ENCODE results near the gene THOC2.
A peak's percentile ranks its signal among the peaks of the same experiment; 100 is the strongest.
"Not testable (repeated sequence)": the region's sequence is repeated elsewhere in the genome, so short reads cannot be mapped to it uniquely, and the experiment has no call there.

Gene THOC2

GRCh38 chrX:123665197-123665596 is 67.7 kb downstream of the THOC2 start:
- DNase-seq = no peak

GRCh38 chrX:123664467-123665167 is 68.2 kb downstream of the THOC2 start:
- not testable (repeated sequence) for DNase-seq

- not testable (repeated sequence) for DNase-seq
These were observed 69.1 kb downstream of the THOC2 start for GRCh38 chrX:123663720-123664119.

- DNase-seq = not testable (repeated sequence)
These were observed 76.3 kb downstream of the THOC2 start for GRCh38 chrX:123656507-123656906.

DNA sequence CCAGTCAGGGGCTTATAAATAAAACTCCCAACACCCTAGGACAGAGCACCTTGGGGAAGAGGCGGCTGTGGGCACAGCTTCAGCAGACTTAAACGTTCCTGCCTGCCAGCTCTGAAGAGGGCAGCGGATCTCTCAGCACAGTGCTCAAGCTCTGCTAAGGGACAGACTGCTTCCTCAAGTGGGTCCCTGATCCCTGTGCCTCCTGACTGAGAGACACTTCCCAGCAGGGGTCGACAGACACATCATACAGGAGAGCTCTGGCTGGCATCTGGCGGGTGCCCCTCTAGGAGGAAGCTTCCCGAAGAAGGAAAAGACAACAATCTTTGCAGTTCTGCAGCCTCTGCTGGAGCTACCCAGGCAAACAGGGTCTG is 84.1 kb downstream of the THOC2 start:
- not testable (repeated sequence) for DNase-seq

DNA sequence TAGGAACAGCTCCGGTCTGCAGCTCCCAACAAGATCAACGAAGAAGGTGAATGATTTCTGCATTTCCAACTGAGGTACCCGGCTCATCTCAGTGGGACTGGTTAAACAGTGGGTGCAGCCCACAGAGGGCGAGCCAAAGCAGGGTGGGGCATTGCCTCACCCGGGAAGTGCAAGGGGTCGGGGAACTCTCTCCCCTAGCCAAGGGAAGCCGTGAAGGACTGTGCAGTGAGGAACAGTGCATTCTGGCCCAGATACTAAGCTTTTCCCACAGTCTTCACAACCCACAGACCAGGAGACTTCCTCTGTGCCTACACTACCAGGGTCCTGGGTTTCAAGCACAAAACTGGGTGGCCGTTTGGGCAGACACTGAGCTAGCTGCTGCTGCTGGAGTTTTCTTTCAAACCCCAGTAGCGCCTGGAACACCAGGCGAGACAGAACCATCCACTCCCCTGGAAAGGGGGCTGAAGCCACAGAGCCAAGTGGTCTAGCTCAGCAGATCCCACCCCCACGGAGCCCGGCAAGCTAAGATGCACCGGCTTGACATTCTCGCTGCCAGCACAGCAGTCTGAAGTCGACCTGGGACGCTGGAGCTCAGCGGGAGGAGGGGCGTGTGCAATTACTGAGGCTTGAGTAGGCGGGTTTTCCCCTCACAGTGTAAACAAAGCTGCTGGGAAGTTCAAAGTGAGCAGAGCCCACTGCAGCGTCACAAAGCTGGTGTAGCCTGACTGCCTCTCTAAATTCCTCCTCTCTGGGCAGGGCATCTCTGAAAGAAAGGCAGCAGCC is 84.6 kb downstream of the THOC2 start:
- peak; percentile 43 for DNase-seq

DNA sequence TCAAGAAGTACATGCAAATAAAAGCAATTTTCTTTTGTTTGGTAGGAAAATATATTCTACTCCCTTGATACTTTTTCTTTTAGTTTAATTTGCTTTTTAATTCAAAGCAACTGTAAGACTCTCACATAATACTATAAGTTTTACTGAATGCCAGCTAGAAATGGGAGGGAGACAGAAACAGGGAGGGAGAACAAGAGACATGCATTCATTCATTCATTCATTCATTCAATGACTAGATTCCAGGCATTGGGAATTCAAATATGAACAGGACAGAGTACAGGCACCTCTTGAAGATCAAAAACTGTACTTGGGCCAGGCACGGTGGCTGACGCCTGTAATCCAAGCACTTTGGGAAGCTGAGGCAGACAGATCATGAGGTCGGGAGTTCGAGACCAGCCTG is 85.6 kb downstream of the THOC2 start:
- no peak for DNase-seq

GRCh38 chrX:123629502-123629901 is 103.3 kb downstream of the THOC2 start:
- no peak for DNase-seq

GRCh38 chrX:123626962-123627361 is 105.9 kb downstream of the THOC2 start:
- DNase-seq = no peak

DNA sequence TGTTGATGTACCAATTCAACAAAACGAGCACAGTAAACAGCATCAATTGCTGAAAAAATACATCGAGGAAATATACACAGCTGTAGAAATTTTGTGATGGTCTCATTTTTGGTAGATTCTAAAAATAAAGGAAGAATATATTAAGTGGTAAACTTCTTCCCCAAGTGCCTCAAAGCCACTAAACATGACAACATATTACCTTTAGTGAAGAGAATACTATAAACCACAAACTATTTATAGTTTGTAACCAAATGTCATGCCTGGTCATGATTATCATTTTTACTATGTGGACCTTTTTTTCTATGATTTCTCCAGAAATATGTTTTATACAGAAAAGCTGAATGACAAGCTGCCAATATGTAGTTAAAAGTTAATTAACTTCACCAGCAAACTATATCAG is 106.9 kb downstream of the THOC2 start:
- DNase-seq = no peak

DNA sequence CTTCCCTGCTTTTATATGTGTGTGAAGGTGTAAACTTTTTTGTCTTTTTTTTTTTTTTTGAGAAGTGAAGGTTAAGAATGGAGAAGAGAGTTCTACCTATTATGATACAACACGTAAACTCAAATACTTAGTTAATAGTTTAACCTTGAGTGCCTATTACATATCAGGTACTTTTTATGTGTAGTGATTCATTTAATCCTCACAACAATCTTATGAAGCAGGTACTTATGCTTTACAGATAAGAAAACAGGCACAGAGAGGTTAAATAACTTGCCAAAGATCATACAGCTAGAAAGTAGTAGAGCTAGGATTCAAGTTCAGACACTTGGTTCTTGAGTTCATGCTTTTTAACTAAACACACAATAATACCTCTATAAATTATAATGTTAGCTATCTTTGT is 107.4 kb downstream of the THOC2 start:
- DNase-seq = no peak

- DNase-seq = no peak
These were observed 115.8 kb downstream of the THOC2 start for GRCh38 chrX:123617007-123617406.

GRCh38 chrX:123610915-123611314 is 121.9 kb downstream of the THOC2 start:
- DNase-seq = no peak

DNA sequence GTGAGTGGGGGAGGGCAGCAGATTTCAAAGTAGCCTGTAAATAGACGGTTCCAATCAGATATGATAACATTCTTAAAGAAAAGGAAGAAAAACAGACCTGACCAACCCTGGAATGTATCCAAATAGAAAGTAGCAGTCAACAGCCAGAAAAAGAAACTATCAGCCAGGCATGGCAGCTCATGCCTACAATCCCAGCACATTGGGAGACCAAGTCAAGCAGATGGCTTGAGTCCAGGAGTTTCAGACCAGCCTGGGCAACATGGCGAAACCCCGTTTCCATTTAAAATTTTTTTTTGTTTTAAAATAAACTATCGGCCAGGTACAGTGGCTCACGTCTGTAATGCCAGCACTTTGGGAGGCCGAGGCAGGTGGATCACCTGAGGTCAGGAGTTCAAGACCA is 125.0 kb downstream of the THOC2 start:
- DNase-seq = no peak

GRCh38 chrX:123607270-123607669 is 125.6 kb downstream of the THOC2 start:
- no peak for DNase-seq

DNA sequence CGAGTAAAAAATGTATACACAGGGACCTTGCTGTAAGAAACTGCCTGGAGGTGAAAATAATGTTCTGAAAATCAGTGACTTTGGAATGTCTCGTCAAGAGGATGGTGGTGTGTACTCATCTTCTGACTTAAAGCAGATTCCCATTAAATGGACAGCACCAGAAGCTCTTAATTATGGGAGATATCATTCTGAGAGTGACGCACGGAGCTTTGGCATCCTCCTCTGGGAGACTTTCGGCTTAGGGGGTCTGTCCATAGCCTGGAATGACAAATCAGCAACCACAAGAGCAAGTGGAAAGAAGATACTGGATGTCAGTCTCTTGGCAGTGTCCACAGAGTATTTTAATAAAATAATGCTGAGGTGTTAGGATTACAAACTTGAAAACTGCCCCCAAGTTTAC is 129.4 kb downstream of the THOC2 start:
- DNase-seq = no peak

DNA sequence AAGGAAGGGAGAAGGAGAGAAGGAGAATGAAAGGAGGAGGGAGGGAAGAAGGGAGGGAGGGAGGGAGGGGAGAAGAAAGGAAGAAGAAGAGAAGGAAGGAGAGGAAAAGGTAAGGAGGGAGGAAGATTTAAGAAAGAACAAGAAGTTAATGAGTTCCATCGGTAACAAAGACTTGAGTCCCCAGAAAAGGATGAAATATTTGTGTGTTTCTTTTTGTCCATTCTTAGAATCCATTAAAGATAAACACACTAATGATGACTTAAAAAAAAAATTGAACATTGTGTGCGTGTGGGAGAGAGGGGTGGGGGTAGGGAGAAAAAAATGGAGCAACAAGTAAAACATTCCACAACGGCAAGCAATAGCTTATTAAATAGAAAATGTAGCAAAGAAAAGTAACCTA is 131.4 kb downstream of the THOC2 start:
- DNase-seq = no peak

GRCh38 chrX:123600181-123600580 is 132.7 kb downstream of the THOC2 start:
- DNase-seq = no peak

- DNase-seq = no peak
These were observed 141.9 kb downstream of the THOC2 start for GRCh38 chrX:123590842-123591486.

- DNase-seq = no peak
These were observed 144.1 kb downstream of the THOC2 start for GRCh38 chrX:123588723-123589122.

DNA sequence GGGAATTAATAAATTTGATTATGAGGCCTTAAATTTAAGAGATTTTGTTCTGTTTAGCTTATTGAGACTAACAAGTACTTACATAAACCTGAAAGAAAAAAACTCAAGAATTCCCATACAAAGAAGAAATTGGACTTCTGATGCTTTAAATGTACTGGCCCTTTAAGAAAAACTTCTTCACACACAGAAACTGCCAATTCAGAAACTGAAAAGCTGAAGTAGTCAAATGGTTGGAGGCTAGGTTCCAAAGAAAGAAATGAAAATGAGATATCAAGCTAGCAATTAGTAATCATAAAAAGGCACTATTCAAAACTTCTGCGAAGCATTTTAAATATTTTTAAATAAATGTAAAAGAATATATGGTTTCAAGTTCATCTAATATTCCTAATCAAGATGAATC is 151.3 kb downstream of the THOC2 start:
- DNase-seq = no peak

GRCh38 chrX:123580792-123581191 is 152.1 kb downstream of the THOC2 start:
- DNase-seq = no peak

DNA sequence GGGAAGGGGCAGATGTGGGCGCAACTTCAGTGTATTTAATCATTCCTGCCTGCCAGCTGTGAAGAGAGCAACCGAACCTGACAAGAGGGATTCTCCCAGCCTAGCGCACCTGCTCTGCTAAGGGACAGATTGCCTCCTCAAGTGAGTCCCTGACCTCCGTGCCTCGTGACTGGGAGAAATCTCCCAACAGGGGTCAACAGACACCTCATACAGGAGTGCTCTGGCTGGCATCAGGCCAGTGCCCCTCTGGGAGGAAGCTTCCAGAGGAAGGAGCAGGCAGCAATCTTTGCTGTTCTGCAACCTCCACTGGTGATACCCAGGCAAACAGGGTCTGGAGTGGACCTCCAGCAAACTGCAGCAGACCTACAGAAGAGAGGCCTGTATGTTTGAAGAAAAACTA is 158.8 kb downstream of the THOC2 start:
- DNase-seq = peak; percentile 3

- peak; percentile 13 for DNase-seq
These were observed 162.8 kb downstream of the THOC2 start for GRCh38 chrX:123570011-123570590.

Measured in NCI-H345 (cell line).